Upper lobe of left lung (tissue), 6 donors: ENCODE results near the gene TPSB2. TPM values are rescaled to one million over a fixed set of nuclear protein-coding genes. Genes with fewer than 3 reads are reported as not detected.
A peak's percentile ranks its signal among the peaks of the same experiment; 100 is the strongest.

ENCODE experiments used
- ATAC-seq, 2 donors: fragments of 200-7000 bp; cut with Tn5 transposase; one replicate each; pipeline ENCODE4 v1.9.1; 2022; ENCODE audit warnings: mild to moderate bottlenecking in 2 of 2, moderate library complexity in 2 of 2; ENCODE audit not compliant: low FRiP score in 2 of 2
- DNase-seq, 2 donors: peaks; one replicate each; pipeline ENCODE4 v3.0.0-alpha.2; 2019 to 2020
- H3K27ac ChIP-seq, 4 donors: fragments of 200-600 bp; sonication (generic); one replicate each; pipeline ENCODE4 v1.5.1; 2016 to 2019
- H3K27me3 ChIP-seq, 4 donors: fragments of 200-600 bp; sonication (generic); one replicate each; pipeline ENCODE4 v1.5.1; 2017 to 2019
- H3K36me3 ChIP-seq, 4 donors: fragments of 200-600 bp; sonication (generic); one replicate each; pipeline ENCODE4 v1.5.1; 2016 to 2019
- H3K4me1 ChIP-seq, 4 donors: fragments of 200-600 bp; sonication (generic); one replicate each; pipeline ENCODE4 v1.5.1; 2018 to 2019
- H3K4me3 ChIP-seq, 4 donors: fragments of 200-600 bp; sonication (generic); one replicate each; pipeline ENCODE4 v1.5.1; 2017 to 2019; ENCODE audit warnings: mild to moderate bottlenecking in 2 of 4, moderate library complexity in 1 of 4
- H3K9me3 ChIP-seq, 4 donors: fragments of 200-600 bp; sonication (generic); one replicate each; pipeline ENCODE4 v1.5.1; 2018 to 2019
- CTCF ChIP-seq, 6 experiments: fragments of 450-650 bp in 4 of 6; fragments of 200-600 bp in 2 of 6; sonication (generic) in 2 of 6; IDR thresholded peaks; one replicate each; pipeline ENCODE4 v1.5.1; 2016 to 2019; ENCODE audit warnings: antibody characterized with exemption in 6 of 6
- EP300 ChIP-seq, 4 donors: sonication (generic); formaldehyde crosslinking; IDR thresholded peaks; one replicate each; pipeline ENCODE4 v1.5.1; 2017; ENCODE audit warnings: antibody characterized with exemption in 4 of 4, control low read depth in 2 of 4
- POLR2A ChIP-seq, 4 donors: fragments of 450-650 bp; IDR thresholded peaks; one replicate each; pipeline ENCODE4 v1.5.1; 2016 to 2017; ENCODE audit warnings: antibody characterized with exemption in 4 of 4, mild to moderate bottlenecking in 2 of 4
- POLR2AphosphoS5 ChIP-seq, 2 donors: sonication (generic); formaldehyde crosslinking; IDR thresholded peaks; one replicate each; pipeline ENCODE4 v1.5.1; 2017; ENCODE audit warnings: antibody characterized with exemption in 2 of 2
- WGBS, 2 donors: methylation state at CpG; one replicate each; pipeline ENCODE4 v1.1.5; 2017 to 2018; 5-methylcytosine and 5-hydroxymethylcytosine counted together
- total RNA-seq, 6 donors: library from RNA; depleted of rRNA in 4 of 6; stranded (reverse); fragments of >200 nt in 4 of 6; gene quantifications; one replicate each; pipeline versions ENCODE4 v1.1.0 to v1.2.1, GENCODE V29; 2016 to 2021
- donor health status: DM: no; HTN: no; CAD: no; lungs with moderate emphysema.
- donor health status: DM: no; HTN: yes; CAD: no; lungs with severe emphysema.

Gene TPSB2
- total RNA-seq, 6 donors from 2014 or later: 10.5 to 329 (median 70.7) TPM

- Histone ChIP-seq H3K4me3 (no peak overlapping the region), H3K9me3 (no peaks in the 10 kb centered on the region), H3K36me3 (no peaks in the 10 kb centered on the region), H3K27me3 (no peaks in the 10 kb centered on the region), H3K27ac (no peak overlapping the region), H3K4me1 (no peaks in the 10 kb centered on the region)
- DNase-seq: peak in 1 of 2 donors; percentile 81
- ATAC-seq: no peak
- WGBS, 2 donors: 67 to 70% methylated on average over 19 to 32 of the region's 32 CpGs
- TF ChIP-seq POLR2AphosphoS5 (IDR thresholded peaks at IDR 0.05) (no peak), CTCF (IDR thresholded peaks at IDR 0.05) (no peak), EP300 (IDR thresholded peaks at IDR 0.05) (no peak), POLR2A (IDR thresholded peaks at IDR 0.05) (no peak)
Measured at GRCh38 chr16:1215574-1216295, 14.2 kb downstream of the TPSB2 start.

- no peak overlapping the region for H3K4me3 ChIP-seq
- peak in 1 of 2 donors; percentile 76 for DNase-seq
- WGBS, 2 donors: 55 to 85% methylated on average over 4 to 13 of the region's 16 CpGs
- no peaks in the 10 kb centered on the region for H3K36me3 ChIP-seq
- H3K27me3 ChIP-seq: no peaks in the 10 kb centered on the region
- no peaks in the 10 kb centered on the region for H3K9me3 ChIP-seq
- H3K4me1 ChIP-seq: no peaks in the 10 kb centered on the region
- no peak for TF ChIP-seq EP300 (IDR thresholded peaks at IDR 0.05)
- TF ChIP-seq CTCF (IDR thresholded peaks at IDR 0.05): no peak
- TF ChIP-seq POLR2AphosphoS5 (IDR thresholded peaks at IDR 0.05): no peak
- no peak for TF ChIP-seq POLR2A (IDR thresholded peaks at IDR 0.05)
- no peak overlapping the region for H3K27ac ChIP-seq
- ATAC-seq: no peak
Measured at GRCh38 chr16:1214719-1215118, 15.3 kb downstream of the TPSB2 start.

- no peaks in the 10 kb centered on the region for H3K9me3 ChIP-seq
- H3K36me3 ChIP-seq: no peaks in the 10 kb centered on the region
- no peaks in the 10 kb centered on the region for H3K27me3 ChIP-seq
- WGBS, 2 donors: 81 to 82% methylated on average over 23 to 25 of the region's 25 CpGs
- TF ChIP-seq POLR2AphosphoS5 (IDR thresholded peaks at IDR 0.05): no peak
- no peak for TF ChIP-seq POLR2A (IDR thresholded peaks at IDR 0.05)
- no peak for TF ChIP-seq CTCF (IDR thresholded peaks at IDR 0.05)
- TF ChIP-seq EP300 (IDR thresholded peaks at IDR 0.05): no peak
- DNase-seq (peak in 1 of 2 donors; percentile 78), ATAC-seq (no peak)
- H3K4me3 ChIP-seq: no peak overlapping the region
- no peaks in the 10 kb centered on the region for H3K4me1 ChIP-seq
- no peak overlapping the region for H3K27ac ChIP-seq
Measured at GRCh38 chr16:1213796-1214372, 16.1 kb downstream of the TPSB2 start.

GRCh38 chr16:1213231-1213630 lies 16.8 kb downstream of the TPSB2 start:
- peak in 1 of 2 donors; percentile 75 for DNase-seq
- Histone ChIP-seq H3K36me3 (no peaks in the 10 kb centered on the region), H3K9me3 (no peaks in the 10 kb centered on the region), H3K4me1 (no peaks in the 10 kb centered on the region), H3K27ac (no peak overlapping the region), H3K27me3 (no peaks in the 10 kb centered on the region), H3K4me3 (no peak overlapping the region)
- TF ChIP-seq EP300 (IDR thresholded peaks at IDR 0.05) (no peak), CTCF (IDR thresholded peaks at IDR 0.05) (no peak), POLR2A (IDR thresholded peaks at IDR 0.05) (no peak), POLR2AphosphoS5 (IDR thresholded peaks at IDR 0.05) (no peak)
- WGBS, 2 donors: 80% methylated on average over 7 of the region's 8 CpGs; no CpG with 5 or more reads in 1 of the 2 donors
- ATAC-seq: no peak
